ENCODE data around the gene DUSP9.
"Not testable (repeated sequence)": the region's sequence is repeated elsewhere in the genome, so short reads cannot be mapped to it uniquely, and the experiment has no call there.

Gene DUSP9, protein sequence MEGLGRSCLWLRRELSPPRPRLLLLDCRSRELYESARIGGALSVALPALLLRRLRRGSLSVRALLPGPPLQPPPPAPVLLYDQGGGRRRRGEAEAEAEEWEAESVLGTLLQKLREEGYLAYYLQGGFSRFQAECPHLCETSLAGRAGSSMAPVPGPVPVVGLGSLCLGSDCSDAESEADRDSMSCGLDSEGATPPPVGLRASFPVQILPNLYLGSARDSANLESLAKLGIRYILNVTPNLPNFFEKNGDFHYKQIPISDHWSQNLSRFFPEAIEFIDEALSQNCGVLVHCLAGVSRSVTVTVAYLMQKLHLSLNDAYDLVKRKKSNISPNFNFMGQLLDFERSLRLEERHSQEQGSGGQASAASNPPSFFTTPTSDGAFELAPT

DNA sequence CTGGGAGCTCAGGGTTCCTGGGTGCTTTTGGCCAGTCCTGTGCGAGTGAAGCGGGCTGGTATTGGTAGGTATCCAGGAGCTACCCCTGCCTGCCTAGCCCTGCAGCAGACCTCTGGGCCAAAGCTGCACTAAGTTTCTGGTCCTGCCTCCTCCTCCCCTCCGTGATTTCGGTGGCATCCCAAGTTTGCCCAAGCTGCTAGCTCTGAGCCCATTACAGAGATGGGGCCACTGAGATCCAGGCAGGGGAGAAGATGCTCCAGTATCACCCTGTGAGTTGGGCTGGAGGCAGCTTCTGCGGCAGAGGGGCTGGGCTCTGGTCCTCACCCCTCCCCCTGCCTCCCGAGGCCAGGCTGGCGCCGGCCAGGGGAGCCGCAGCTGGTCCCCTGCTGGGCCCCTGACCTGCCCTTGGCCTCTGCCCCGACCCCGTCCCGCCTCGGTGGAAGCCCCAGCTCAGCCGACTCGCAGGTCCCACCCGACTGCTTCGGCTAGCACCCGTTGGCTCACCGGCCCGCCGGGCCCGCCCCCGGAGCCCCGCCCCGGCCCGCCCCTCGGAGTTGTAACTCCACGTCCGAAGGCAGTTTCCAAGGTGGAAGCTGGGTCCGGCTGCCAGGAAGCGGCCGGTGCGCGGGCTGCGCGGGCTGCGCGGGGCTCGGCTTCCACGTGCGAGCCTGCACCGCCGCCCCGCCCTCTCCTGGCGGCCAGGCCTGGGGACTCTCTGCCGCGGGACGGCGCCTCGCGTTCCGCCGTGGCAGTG, at the start of gene DUSP9:
Gene DUSP9, plus strand, starts transcription at position 584 of the 754 bp plus-strand sequence. CDS start 751 bp downstream, outside the sequence.
- DNase-seq (ENCODE audit: extremely low read depth in 1 of 2, low read depth in 1 of 2), result no peak

DNA sequence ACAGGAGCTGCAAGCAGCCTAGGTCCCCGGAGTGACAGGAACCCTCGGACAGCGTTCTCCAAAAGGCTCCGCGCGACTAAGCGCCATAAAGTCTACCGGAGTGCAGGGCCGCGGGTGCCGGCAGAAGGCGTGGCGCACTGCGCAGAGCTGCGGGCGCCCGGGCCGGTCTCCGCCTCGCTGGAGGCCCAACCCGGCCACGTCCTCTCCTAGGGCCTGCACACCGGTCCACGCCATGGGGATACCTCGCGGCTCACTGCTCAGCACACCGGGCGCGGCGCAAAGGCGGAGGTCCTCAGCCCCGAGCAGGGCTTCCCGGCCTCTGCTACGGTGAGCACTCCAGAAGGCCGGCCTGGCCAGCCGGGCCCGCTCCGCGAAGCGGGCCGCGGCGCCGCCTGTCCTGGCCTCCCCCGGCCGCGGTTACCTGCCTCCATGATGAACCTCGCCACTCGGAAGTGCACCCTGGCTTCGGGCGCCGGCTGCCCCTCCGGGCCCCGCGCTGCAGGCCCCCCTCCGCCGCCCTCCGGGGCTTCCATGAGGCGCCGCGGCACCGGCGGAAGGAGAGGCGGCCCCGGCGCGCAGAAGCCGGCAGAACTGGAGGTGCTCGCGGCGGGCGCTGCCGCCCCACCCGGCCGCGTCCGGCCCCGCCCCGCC, 48.3 kb upstream of the DUSP9 start, which contains the start of gene CCNQ:
Gene CCNQ, minus strand, starts transcription at position 599 of the 651 bp plus-strand sequence. Its CDS starts 66 bp downstream, at position 533.
- no peak for DNase-seq (ENCODE audit: extremely low read depth in 1 of 2, low read depth in 1 of 2)

DNA sequence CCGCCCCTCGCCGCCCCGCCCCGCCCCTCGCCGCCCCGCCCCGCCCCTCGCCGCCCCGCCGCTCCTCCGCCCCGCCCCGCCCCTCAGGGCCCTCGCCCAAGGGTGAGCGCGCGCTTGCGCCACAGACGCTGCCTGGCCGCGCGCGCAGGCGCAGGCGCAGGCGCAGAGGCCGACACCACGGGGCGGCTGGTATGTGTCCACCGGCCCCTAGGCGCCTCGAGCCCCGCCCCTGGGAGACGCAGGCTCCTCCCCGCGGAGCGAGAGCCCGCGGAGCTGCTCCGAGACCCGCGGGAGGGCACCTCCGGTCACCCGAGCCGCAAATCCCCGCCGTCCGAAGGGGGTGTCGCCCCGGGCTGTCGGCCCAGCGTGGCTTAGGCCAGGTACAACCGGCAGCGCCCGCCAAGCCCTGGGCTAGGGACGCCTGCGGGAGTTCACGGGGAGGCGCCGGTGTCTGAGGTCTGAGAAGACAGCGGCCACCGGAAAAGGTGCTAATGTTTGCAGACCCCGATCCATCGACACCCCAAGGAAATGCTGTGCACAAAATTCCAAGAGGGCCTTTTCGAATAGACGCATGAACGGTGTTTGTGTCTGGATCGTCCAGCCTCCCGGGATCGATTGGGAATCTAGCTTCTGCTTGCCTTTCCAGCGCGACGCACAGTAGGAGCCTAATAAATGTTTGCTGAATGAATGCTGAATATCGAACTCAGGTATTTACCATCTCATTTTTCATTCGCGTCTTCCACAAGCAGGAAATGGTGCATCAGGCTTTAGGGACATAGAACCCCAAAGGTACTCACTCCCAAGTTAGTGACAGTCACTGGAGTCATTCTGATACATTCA, 47.6 kb upstream of the DUSP9 start:
- DNase-seq (ENCODE audit: extremely low read depth in 1 of 2, low read depth in 1 of 2), result peak; percentile 76 to 80

DNA sequence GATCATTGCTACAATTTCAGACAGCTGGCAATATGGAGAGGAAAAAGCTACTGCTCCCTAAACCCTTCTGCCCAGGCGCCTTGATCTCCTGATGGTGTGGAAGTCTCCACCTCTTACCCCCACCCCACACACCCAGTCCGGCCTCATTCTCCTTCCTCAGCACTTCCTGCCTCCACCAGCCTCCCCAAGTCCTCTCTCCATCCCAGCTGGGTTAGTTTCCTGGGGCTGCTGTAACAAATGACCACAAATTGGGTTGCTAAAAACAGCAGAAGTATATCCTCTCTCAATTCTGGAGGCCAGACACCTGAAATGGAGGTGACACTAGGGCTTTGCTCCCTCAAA, 47.0 kb upstream of the DUSP9 start:
- DNase-seq (ENCODE audit: extremely low read depth in 1 of 2, low read depth in 1 of 2), result no peak

DNA sequence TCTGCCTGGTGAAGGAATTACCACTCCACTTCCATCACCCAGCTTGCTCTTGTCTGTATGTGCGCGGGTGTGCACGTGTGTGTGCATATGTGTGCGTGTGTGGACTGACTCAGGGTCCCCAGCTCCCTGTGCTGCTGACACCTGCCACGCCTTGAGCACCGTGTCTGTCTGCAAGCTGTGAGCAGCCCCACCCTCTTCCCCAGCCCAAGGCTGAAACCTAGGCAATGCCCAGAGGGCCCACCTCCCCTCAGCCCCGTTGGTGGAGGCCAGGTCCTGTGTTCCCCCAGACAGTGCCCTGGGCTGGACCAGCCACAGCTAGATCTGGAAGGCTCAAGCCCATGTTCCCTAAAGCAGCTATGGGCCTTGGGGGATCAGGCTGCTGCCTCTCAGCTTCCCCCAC, 46.1 kb upstream of the DUSP9 start:
- no peak for DNase-seq (ENCODE audit: extremely low read depth in 1 of 2, low read depth in 1 of 2)

DNA sequence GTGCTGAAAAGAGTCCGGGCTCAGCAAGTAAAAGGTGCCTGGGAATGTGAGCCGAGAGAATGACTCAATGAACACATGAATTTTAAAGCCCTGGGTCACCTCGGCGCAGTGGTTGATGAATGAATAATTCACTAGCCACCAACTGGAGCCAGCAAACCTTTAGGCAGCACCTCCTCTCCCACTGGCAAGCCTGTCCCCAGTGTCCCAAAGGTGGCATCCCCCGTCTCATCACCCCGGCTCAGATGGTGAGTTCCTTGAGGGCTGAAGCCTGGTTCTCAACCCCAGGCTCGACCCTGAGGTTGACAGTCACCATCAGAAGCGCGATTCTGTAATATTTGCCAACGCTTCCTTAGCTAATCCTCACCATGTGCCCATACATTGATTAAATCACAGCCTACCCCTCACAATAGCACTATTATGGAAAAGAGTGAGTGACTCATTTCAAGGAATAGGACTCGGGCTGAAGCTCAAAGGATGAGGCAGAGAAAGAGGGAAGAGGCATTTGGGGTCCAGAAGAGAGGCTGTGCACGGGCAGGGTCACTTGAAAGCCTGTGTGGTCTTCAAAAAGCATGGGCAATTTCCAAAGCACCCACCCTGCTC, 45.4 kb upstream of the DUSP9 start:
- no peak for DNase-seq (ENCODE audit: extremely low read depth in 1 of 2, low read depth in 1 of 2)

DNA sequence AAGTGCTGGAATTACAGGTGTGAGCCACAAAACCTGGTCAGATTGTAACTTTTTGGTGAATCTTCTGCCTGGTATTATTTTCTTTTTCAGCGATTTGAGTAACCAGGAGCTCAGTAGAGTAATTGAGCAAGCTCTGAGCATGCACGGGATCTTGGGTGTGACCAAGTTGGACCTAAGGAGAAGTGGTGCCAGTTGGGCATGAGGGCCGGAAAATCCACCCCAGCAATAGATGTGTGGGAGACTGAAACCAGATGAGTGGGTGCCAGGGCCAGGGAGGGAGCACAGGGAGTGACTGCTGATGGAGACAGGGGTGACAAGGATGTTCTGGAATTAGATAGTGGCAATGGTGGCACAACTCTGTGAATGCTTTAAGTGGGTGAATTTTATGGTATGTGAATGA, 44.4 kb upstream of the DUSP9 start:
- DNase-seq (ENCODE audit: extremely low read depth in 1 of 2, low read depth in 1 of 2), result no peak

DNA sequence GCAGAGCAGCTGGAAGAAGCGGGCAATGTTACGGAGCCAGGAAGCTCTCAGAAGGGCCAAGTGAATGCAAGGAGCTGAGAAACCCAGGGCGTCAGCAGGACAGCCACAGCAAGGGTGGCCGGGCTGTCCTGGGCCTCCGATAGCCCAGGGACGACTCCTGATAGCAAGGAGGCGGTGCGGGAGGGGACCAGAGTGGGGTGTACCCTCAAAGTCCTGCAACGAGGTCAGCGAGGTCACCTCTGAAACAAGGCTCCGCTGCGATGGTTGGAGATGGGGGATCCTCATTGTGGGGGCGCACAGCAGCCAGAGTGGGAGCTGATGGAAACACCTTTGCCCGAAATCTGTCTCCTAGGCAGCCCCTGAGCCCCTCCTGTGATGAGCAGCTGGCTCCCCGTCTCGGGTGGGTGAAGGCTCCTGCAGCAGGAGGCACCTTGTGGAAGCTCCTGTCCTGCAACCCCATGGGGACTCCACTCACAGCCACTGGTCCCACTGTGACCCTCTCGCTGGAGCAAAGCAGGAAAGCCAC, 43.8 kb upstream of the DUSP9 start:
- DNase-seq (ENCODE audit: extremely low read depth in 1 of 2, low read depth in 1 of 2), result no peak

DNA sequence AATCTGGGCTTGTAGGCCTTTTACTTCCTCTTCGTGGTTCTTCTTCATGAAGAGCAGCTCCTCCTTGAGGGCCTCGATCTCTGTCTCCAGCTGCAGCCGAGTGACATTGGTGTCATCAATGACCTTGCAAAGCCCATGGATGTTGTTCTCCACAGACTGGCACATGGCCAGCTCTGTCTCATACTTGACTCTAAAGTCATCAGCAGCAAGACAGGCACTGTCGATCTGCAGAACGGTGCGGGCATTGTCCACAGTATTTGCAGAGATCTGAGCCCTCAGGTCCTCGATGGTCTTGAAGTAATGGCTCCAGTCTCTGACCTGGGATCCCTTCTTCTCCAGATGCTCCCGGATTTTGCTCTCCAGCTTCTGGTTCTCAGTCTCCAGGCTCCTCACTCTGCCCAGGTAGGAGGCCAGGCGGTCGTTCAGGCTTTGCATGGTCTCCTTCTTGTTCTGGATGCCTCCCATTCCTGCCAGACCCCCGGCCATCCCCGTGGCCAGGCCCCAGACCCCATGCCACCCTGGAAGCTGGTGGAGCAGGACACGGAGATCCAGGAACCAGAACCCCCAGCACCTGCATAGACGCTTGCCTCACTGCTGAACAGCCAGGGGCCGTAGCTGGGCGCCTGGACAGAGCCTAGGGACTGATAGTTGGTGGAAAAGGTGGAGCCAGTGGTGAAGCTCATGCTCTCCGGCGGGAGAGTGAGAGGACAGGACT, 42.2 kb upstream of the DUSP9 start:
- DNase-seq (ENCODE audit: extremely low read depth in 1 of 2, low read depth in 1 of 2), result not testable (repeated sequence)

DNA sequence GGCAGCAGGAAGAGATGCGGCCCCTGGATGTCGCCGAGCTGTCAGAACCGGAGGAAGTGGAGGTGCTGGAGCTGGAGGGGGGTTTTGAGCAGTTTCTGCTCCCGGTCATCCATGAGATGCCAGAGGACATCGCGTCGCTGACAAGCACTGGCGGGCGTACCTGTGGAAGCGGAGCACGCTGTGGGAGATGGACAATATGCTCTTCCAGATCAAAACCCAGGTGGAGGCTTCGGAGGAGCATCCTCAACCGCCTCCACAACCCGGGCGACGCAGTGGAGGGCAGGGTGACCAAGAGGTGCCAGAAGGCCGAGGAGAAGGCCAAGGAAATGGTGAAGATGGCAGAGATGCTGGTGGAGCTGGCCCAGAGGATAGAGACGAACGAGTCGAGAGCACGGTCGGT, 40.5 kb upstream of the DUSP9 start:
- no peak for DNase-seq (ENCODE audit: extremely low read depth in 1 of 2, low read depth in 1 of 2)

DNA sequence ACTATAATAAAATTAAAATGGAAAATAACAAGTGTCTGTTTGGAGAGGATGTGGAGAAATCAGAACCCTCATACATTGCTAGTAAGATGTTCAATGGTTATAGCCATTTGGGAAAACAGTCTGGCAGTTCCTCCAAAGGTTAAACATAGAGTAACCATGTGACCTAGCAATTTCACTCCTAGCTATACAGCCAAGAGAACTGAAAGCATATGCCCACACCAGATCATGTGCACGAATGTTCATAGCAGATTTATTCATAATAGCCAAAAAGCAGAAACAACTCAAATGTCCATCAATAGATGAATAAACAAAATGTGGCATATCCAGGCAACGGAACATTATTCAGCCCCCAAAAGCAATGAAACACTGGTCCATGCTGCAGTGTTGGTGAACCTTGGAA, 38.6 kb upstream of the DUSP9 start:
- no peak for DNase-seq (ENCODE audit: extremely low read depth in 1 of 2, low read depth in 1 of 2)

DNA sequence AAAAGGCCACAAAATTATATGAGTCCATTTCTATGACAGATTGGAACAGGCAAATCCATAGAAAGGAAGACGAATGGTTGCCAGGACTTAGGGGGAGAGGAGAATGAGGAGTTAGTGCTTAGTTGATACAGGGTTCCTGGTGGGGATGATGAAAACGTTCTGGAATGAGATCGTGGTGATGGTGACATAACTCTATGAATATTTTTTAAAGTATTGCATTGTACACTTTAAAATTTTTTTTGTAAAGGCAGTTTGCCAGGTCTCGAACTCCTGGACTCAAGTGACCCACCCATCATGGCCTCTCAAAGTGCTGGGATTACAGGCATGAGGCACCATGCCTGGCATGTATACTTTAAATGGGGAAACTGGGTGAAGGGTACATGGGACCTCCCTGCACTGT, 38.2 kb upstream of the DUSP9 start:
- no peak for DNase-seq (ENCODE audit: extremely low read depth in 1 of 2, low read depth in 1 of 2)

DNA sequence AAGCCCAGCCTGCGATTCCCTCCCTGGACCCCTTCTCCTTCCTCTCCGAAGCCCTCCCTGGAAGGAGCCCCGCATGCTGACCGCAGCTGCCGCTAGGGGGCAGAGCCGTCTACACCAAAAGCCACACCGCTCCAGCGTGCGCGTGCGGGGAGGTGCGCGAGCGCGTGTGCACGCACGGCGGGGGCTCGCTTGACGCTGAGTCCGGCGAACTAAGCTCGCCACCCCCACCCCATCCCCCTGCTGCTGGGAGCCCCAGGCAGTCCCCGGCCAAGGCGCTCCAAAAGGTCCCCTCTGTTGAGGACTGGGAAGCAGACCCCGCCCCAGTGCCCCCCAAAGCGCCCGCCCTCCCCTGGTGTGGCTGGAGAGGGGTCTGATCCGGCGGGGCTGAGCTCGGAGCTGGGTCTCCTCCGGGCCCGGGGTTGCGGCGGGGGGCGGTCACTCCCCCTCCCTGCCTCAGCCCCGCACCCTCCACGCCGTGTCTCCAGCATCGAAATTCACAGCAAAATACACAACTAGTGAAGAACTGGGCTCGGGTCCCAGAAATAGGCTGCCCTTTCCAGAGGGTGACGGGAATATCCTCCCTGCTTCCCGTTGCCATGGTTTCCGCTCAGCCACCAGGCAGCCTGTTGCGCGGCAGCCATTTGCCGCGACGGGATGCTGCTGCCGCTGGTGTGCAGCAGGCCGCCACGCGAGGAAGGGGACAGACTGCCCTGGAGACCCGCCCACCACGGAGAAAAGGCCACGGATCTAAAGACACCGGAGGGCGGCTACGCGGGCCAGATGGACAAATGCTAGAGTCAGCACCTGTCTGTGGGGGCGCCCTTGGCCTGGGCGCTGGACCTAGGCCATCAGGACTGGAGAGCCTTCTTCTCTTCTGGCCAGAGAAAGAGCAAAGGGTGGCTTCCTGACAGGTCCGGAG, 36.8 kb upstream of the DUSP9 start:
- peak; percentile 39 to 43 for DNase-seq (ENCODE audit: extremely low read depth in 1 of 2, low read depth in 1 of 2)

DNA sequence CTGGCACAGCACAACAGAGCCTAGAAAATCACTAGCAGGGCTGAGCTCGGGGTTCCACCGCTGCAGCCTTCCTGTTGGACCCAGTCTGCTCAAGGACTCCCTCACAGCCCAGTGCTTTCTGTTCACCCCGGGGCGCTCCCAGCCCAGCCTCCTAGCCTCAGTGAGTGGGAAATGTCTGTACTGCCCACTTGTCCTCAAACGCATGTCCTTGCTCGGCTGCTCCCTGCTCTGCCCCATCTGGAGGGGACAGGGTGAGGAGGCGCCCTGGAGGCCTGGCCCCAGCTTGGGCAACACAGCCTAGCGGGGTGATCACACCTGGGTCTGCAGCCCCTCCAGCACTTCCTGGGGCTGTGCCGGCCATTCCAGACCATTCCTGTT, 36.2 kb upstream of the DUSP9 start:
- no peak for DNase-seq (ENCODE audit: extremely low read depth in 1 of 2, low read depth in 1 of 2)

DNA sequence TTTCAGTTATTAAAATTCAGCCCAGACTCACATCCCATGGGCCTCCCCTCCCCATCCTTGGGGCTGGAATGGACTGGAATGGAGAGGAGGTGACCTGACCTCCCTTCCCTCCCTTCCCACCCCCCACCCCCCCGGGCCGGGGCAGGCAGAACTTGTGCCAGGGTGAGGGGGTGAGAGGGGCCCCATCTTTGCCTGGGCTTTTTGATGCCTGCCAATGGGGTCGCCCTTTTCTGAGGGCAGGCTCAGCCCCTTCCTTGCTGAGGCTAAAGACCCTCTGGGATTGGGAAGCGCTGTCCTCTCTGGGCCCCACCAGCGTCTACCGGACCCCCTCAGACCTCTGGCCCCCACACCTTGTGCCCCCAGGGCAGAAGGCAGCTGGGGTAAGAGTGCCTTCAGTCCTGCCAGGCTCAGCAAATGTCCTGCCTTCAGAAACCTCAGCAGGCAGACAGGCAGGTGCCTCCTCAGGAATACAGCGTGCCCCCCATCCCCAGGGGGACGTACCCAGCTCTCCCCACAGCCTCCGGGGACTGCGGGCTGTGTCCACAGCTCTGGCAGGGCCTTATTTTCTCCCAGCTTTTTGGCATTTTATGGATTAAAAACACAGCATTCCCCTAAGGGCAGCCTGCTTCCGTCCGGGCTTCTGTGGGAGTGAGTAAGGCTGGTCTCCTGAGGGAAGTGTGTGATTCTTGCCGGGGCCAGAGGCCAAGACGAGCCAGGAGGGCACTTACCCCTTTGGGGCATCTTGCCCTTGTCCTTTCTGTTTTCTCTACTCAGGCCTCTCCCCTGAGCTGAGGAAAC, 35.5 kb upstream of the DUSP9 start:
- no peak for DNase-seq (ENCODE audit: extremely low read depth in 1 of 2, low read depth in 1 of 2)

DNA sequence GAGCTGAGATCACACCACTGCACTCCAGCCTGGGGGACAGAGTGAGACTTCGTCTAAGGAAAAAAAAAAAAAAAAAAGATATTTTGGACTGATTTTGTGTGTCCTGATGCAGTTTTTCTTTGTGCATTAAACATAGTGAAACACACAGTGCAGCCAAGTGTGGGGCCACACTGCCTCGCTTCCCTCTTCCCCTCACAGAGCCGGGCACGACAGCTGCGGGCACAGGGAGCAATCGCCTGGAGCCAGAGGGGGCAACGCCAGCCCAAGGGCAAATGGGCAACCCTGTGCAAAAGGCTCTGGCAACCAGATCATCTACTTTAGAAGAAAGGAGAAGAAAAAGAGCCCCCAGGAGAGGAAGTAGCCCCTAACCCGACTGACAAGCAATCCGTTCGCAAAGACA, 34.6 kb upstream of the DUSP9 start:
- no peak for DNase-seq (ENCODE audit: extremely low read depth in 1 of 2, low read depth in 1 of 2)

DNA sequence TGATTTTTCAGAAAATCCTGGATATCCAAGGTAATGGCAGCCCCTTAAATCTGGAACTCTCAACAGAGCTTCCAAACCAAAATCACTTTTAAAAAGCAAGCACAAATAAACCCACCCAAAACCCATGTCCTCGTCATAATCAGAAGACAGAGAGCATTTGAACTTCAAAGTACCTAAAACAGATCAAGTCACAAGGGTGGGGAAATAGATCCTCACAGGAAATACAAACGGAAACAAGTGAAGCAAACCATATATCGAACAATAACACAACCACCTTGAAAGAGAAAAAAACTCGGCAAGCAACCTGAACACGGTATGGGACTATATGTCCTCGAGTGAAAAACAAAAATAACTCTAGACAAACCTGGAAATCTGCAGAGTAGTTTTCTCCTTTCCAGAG, 32.2 kb upstream of the DUSP9 start:
- DNase-seq (ENCODE audit: extremely low read depth in 1 of 2, low read depth in 1 of 2), result no peak

DNA sequence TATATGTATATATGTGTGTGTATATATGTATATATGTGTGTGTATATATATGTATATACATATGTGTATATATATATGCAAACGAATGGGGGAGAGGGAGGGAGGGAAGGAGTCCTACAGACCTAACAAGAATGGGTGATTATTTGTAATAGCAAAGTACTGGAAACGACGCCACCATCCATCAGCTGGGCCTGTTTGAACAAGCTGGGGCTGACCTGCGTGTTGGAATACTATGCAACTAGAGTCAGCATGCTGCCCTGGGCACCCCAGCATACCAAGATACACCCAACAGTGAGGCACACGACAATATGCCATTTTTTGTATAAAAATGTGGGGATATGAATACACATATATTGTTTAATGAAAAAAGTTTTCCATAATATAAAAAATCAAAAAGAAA, 26.4 kb upstream of the DUSP9 start:
- DNase-seq (ENCODE audit: extremely low read depth in 1 of 2, low read depth in 1 of 2), result no peak
